ENCODE data around the gene PAX5.

DNA sequence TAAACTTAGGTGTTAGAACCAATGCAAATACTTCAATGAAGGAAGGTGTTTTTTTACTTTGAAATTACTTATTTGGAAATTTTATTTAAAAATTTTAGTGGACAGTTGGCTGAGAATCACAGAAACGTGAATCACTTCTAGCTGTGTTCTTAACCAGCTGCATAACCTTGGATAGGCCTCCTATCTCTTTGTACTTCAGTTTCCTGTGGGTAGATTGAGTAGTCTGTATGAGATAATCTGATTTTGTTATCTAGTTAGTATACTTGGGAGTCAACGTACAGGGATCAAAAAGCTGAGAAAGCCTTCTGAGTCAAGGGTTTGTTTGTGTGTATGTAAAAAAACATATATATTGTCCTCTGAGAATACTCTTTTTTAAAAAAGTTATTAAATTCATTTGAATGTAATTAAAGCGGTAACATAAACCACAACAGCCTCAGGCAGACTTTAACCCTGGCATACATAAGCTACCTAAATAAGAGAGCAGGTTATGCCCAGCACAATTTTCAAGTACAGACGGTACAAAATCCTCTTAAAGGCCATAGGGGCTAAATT, 48.2 kb upstream of the PAX5 start:
- TF ChIP-seq CTCF (IDR thresholded peaks at IDR 0.05; ENCODE audit: low read length) (no peak), EZH2 (optimal IDR thresholded peaks at IDR 0.05; ENCODE audit: low read depth, low read length) (no peak), EZH2phosphoT487 (IDR thresholded peaks at IDR 0.05; ENCODE audit: low read length) (no peak)
